HL-60 (cell line): ENCODE measurements around the gene LRRC1.

Experiments
- POLR2AphosphoS5 ChIP-seq: IDR thresholded peaks from 2 replicates; pipeline ENCODE4 v1.6.1; 2012; ENCODE audit warnings: low read depth
- REST ChIP-seq: IDR thresholded peaks from 2 replicates; pipeline ENCODE4 v1.6.1; 2012; ENCODE audit warnings: low read depth; ENCODE audit not compliant: insufficient replicate concordance
- TF ChIP-seq, protein P1 (sequence below): IDR thresholded peaks from one replicate; pipeline ENCODE4 v1.5.1; 2011; ENCODE audit warnings: low read length, control low read depth, inconsistent platforms; ENCODE audit not compliant: insufficient read depth

DNA sequence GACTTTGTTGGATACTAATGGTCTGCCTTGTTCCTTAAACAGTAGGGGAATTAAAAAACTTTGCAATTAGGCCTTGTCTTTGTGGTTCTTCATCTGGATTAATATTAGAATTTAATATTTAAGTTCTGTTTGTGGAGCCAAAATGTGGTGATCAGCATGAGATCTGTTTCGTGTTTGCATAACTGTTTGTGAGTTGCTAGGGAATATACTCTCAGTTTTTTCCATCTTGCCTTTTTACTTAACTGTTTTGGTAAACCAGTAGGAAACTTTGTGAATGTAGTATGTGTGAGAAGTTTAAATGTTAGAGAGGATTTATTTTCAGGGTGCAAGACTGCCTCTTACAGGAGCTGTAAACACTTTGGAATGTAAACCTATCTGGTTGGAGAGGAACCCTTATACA is 35.6 kb downstream of the LRRC1 start:
- TF ChIP-seq, protein P1, sequence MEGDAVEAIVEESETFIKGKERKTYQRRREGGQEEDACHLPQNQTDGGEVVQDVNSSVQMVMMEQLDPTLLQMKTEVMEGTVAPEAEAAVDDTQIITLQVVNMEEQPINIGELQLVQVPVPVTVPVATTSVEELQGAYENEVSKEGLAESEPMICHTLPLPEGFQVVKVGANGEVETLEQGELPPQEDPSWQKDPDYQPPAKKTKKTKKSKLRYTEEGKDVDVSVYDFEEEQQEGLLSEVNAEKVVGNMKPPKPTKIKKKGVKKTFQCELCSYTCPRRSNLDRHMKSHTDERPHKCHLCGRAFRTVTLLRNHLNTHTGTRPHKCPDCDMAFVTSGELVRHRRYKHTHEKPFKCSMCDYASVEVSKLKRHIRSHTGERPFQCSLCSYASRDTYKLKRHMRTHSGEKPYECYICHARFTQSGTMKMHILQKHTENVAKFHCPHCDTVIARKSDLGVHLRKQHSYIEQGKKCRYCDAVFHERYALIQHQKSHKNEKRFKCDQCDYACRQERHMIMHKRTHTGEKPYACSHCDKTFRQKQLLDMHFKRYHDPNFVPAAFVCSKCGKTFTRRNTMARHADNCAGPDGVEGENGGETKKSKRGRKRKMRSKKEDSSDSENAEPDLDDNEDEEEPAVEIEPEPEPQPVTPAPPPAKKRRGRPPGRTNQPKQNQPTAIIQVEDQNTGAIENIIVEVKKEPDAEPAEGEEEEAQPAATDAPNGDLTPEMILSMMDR: no peak
- TF ChIP-seq POLR2AphosphoS5 (no peak), REST (no peak)
